AG10803 (cell line): ENCODE results near the gene GGN.
"Not testable (repeated sequence)": the region's sequence is repeated elsewhere in the genome, so short reads cannot be mapped to it uniquely, and the experiment has no call there.

Experiments
- DNase-seq: peaks from one replicate; pipeline ENCODE4 v3.0.0; 2010; ENCODE audit warnings: low read depth
- H3K4me3 ChIP-seq: 2 replicates; pipeline ENCODE4 v1.5.1; 2011; ENCODE audit warnings: mild to moderate bottlenecking, low read length, control low read depth
- CTCF ChIP-seq: conservative IDR thresholded peaks from 2 replicates; pipeline ENCODE4 v1.5.1; 2011; ENCODE audit warnings: mild to moderate bottlenecking, low read length, control low read depth, inconsistent platforms

Gene GGN

GRCh38 chr19:38420935-38421334 lies 33.1 kb upstream of the GGN start:
- DNase-seq, result no peak
- H3K4me3 ChIP-seq, result no peak overlapping the region
- no peak for TF ChIP-seq CTCF

GRCh38 chr19:38417544-38418506 lies 30.0 kb upstream of the GGN start:
- no peak for TF ChIP-seq CTCF
- DNase-seq, result no peak
- peak overlapping the region; percentile 7 for H3K4me3 ChIP-seq

- no peak for TF ChIP-seq CTCF
- no peak for DNase-seq
- H3K4me3 ChIP-seq, result no peak overlapping the region
These were observed 29.3 kb upstream of the GGN start for GRCh38 chr19:38417146-38417543.

GRCh38 chr19:38413416-38413815 lies 25.6 kb upstream of the GGN start:
- H3K4me3 ChIP-seq, result no peak overlapping the region
- no peak for DNase-seq
- no peak for TF ChIP-seq CTCF

- no peak for TF ChIP-seq CTCF
- no peak for DNase-seq
- no peak overlapping the region for H3K4me3 ChIP-seq
These were observed 25.1 kb upstream of the GGN start for GRCh38 chr19:38412961-38413360.

GRCh38 chr19:38412491-38412890 lies 24.7 kb upstream of the GGN start:
- TF ChIP-seq CTCF, result no peak
- H3K4me3 ChIP-seq, result no peak overlapping the region

GRCh38 chr19:38411898-38412297 lies 24.1 kb upstream of the GGN start:
- DNase-seq, H3K4me3 ChIP-seq: not testable (repeated sequence)

More at GRCh38 chr19:38412491-38412890, 24.7 kb upstream of the GGN start:
- no peak for DNase-seq
